ENCODE results near the gene PCDHGA12.
"Not testable (repeated sequence)": the region's sequence is repeated elsewhere in the genome, so short reads cannot be mapped to it uniquely, and the experiment has no call there.

The PCDHGA12 gene

DNA sequence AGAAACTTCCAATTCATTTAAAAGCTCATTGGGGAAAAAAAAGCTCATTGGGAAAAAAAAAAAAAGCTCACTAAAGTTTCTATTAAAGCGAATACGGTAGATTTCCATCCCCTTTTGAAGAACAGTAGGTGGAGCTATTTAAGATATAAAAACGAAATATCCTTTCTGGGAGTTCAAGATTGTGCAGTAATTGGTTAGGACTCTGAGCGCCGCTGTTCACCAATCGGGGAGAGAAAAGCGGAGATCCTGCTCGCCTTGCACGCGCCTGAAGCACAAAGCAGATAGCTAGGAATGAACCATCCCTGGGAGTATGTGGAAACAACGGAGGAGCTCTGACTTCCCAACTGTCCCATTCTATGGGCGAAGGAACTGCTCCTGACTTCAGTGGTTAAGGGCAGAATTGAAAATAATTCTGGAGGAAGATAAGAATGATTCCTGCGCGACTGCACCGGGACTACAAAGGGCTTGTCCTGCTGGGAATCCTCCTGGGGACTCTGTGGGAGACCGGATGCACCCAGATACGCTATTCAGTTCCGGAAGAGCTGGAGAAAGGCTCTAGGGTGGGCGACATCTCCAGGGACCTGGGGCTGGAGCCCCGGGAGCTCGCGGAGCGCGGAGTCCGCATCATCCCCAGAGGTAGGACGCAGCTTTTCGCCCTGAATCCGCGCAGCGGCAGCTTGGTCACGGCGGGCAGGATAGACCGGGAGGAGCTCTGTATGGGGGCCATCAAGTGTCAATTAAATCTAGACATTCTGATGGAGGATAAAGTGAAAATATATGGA, at the start of gene PCDHGA12:
Gene PCDHGA12, plus strand, starts transcription at position 176 of the 782 bp plus-strand sequence. Its CDS starts 253 bp downstream, at position 429.
- peak; percentile 16 for DNase-seq (ENCODE audit: low spot score)

DNA sequence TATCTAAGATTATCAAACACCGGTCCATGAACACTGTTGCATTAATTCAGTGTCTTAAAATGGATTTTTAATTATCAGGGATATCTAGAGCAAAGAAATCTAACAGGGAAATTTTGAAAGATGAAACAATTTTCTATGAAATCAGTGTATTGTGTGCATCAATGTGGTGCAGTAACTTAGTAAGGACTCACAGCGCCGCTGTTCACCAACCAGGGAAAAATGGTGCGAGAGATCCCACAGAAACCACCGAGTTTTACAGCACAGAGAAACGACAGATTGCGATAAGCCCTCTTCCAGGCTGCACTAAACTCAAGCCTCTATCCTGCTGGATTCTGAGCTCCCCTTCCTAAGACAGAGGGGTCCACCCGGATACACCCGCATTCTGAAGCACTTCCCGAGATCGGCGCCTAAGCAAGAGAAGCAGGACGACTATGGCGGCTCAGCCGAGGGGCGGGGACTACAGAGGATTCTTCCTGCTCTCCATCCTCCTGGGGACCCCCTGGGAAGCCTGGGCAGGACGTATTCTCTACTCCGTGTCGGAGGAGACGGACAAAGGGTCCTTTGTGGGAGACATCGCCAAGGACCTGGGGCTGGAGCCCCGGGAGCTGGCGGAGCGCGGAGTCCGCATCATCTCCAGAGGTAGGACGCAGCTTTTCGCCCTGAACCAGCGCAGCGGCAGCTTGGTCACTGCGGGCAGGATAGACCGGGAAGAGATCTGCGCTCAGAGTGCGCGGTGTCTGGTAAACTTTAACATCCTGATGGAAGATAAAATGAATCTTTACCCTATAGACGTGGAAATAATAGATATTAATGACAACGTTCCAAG, 47.6 kb upstream of the PCDHGA12 start, which contains the start of gene PCDHGA7:
Gene PCDHGA7, plus strand, starts transcription at position 274 of the 826 bp plus-strand sequence. Its CDS starts 158 bp downstream, at position 432.
- DNase-seq (ENCODE audit: low spot score), result no peak

DNA sequence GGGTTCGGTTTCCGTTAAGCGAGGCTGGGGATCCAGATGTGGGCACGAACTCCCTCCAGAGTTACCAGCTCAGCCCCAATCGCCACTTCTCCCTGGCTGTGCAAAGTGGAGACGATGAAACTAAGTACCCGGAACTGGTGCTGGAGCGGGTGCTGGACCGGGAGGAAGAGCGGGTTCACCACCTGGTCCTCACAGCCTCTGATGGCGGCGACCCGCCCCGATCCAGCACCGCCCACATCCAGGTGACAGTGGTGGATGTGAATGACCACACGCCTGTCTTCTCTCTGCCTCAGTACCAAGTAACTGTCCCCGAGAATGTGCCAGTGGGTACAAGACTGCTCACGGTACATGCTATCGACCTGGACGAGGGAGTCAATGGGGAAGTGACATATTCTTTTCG, 47.0 kb upstream of the PCDHGA12 start:
- DNase-seq (ENCODE audit: low spot score), result no peak

DNA sequence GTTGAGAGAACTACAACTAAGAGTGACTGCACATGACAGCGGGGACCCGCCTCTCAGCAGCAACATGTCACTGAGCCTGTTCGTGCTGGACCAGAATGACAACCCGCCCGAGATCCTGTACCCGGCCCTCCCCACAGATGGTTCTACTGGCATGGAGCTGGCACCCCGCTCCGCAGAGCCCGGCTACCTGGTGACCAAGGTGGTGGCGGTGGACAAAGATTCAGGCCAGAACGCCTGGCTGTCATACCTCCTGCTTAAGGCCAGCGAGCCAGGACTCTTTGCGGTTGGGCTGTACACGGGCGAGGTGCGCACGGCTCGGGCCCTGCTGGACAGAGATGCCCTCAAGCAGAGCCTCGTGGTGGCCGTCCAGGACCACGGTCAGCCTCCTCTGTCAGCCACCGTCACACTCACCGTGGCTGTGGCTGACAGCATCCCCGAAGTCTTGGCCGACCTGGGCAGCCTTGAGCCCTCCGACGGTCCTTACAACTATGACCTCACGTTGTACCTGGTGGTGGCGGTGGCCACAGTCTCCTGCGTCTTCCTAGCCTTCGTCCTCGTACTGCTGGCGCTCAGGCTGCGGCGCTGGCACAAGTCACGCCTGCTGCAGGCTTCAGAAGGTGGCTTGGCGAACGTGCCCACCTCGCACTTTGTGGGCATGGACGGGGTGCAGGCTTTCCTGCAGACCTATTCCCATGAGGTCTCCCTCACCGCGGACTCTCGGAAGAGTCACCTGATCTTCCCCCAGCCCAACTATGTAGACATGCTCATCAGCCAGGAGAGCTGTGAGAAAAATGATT, 45.6 kb upstream of the PCDHGA12 start:
- no peak for DNase-seq (ENCODE audit: low spot score)

DNA sequence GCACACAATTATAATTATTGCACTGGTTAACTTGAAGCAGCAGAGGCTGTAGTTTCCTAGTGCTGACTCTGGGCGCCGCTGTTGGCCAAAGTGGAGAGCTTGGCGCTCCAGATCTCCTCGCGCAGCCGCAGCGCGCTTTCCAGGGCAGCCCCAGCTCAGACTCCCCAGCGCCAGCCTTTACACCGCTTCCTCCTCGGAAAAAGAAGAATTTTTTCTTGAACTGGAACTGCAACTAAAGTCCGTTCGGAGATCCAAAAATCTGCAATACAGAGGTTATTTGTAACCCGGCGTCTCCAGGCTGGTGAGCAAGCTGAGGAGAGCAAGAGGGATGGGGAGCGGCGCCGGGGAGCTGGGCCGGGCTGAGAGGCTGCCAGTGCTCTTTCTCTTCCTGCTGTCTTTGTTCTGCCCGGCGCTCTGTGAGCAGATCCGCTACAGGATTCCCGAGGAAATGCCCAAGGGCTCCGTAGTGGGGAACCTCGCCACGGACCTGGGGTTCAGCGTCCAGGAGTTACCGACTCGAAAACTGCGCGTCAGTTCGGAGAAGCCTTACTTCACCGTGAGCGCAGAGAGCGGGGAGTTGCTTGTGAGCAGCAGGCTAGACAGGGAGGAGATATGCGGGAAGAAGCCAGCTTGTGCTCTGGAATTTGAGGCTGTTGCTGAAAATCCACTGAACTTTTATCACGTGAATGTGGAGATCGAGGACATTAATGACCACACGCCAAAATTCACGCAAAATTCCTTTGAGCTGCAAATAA, 42.6 kb upstream of the PCDHGA12 start, which contains the start of gene PCDHGB4:
Gene PCDHGB4, plus strand, starts transcription at position 142 of the 755 bp plus-strand sequence. Its CDS starts 187 bp downstream, at position 329.
- DNase-seq (ENCODE audit: low spot score), result not testable (repeated sequence)

DNA sequence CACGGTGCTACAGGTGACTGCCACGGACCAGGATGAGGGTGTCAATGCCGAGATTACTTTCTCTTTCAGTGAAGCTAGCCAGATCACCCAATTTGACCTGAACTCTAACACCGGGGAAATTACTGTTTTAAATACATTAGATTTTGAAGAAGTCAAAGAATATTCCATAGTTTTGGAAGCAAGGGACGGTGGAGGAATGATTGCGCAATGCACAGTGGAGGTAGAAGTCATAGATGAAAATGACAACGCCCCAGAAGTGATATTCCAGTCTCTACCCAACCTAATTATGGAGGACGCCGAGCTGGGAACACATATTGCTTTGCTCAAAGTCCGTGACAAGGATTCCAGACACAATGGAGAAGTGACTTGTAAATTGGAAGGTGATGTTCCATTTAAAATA, 41.6 kb upstream of the PCDHGA12 start:
- DNase-seq (ENCODE audit: low spot score), result no peak

DNA sequence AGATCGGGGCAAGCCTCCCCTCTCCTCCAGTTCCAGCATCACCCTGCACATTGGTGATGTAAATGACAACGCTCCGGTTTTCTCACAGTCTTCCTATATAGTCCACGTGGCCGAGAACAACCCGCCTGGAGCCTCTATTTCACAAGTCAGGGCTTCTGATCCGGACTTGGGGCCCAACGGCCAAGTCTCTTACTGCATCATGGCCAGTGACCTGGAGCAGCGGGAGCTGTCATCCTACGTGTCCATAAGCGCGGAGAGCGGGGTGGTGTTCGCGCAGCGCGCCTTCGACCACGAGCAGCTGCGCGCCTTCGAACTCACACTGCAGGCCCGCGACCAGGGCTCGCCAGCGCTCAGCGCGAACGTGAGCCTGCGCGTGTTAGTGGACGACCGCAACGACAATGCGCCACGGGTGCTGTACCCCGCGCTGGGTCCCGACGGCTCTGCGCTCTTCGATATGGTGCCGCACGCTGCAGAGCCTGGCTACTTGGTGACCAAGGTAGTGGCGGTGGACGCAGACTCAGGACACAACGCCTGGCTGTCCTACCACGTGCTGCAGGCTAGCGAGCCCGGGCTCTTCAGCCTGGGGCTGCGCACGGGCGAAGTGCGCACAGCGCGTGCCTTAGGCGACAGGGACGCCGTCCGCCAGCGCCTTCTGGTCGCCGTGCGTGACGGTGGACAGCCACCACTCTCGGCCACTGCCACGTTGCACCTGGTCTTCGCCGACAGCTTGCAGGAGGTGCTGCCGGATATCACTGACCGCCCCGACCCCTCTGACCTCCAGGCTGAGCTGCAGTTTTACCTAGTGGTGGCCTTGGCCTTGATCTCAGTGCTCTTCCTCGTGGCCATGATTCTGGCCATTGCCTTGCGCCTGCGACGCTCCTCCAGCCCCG, 40.9 kb upstream of the PCDHGA12 start:
- no peak for DNase-seq (ENCODE audit: low spot score)

DNA sequence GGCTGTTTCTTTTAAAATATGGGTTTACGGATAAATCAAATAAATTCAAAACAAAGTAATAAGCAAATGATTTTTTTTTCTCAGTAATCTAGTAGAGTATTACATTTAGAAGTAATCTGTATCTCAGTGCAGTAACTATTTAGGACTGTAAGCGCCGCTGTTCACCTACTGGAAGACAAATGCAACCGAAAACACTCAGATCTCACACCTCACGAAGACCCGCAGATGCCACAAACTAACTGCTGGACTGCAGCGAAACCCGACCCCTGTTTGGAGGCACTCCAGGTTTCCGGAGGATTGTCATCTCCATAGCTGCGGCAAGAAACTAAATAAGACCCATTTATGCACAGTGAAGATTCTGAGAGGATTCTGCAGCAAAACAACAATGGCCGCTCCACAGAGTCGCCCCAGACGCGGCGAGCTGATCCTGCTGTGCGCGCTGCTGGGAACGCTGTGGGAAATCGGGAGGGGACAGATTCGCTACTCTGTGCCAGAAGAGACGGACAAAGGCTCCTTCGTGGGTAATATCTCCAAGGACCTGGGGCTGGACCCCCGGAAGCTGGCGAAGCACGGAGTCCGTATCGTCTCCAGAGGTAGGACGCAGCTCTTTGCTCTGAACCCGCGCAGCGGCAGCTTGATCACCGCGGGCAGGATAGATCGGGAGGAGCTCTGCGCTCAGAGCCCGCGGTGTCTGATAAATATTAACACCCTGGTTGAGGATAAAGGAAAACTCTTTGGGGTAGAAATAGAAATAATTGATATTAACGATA, 37.7 kb upstream of the PCDHGA12 start, which contains the start of gene PCDHGA8:
Gene PCDHGA8, plus strand, starts transcription at position 205 of the 770 bp plus-strand sequence. Its CDS starts 181 bp downstream, at position 386.
- no peak for DNase-seq (ENCODE audit: low spot score)

DNA sequence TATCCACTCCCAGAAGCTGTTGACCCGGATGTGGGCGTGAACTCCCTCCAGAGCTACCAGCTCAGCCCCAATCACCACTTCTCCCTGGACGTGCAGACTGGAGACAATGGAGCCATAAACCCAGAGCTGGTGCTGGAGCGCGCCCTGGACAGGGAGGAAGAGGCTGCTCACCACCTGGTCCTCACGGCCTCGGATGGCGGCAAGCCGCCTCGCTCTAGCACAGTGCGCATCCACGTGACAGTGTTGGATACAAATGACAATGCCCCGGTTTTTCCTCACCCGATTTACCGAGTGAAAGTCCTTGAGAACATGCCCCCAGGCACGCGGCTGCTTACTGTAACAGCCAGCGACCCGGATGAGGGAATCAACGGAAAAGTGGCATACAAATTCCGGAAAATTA, 37.0 kb upstream of the PCDHGA12 start:
- DNase-seq (ENCODE audit: low spot score), result no peak

DNA sequence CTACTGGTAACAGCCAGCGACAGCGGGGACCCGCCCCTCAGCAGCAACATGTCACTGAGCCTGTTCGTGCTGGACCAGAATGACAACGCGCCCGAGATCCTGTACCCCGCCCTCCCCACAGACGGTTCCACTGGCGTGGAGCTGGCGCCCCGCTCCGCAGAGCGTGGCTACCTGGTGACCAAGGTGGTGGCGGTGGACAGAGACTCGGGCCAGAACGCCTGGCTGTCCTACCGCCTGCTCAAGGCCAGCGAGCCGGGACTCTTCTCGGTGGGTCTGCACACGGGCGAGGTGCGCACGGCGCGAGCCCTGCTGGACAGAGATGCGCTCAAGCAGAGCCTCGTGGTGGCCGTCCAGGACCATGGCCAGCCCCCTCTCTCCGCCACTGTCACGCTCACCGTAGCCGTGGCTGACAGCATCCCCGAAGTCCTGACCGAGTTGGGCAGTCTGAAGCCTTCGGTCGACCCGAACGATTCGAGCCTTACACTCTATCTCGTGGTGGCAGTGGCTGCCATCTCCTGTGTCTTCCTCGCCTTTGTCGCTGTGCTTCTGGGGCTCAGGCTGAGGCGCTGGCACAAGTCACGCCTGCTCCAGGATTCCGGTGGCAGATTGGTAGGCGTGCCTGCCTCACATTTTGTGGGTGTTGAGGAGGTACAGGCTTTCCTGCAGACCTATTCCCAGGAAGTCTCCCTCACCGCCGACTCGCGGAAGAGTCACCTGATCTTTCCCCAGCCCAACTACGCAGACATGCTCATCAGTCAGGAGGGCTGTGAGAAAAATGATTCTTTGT, 35.7 kb upstream of the PCDHGA12 start:
- not testable (repeated sequence) for DNase-seq (ENCODE audit: low spot score)

DNA sequence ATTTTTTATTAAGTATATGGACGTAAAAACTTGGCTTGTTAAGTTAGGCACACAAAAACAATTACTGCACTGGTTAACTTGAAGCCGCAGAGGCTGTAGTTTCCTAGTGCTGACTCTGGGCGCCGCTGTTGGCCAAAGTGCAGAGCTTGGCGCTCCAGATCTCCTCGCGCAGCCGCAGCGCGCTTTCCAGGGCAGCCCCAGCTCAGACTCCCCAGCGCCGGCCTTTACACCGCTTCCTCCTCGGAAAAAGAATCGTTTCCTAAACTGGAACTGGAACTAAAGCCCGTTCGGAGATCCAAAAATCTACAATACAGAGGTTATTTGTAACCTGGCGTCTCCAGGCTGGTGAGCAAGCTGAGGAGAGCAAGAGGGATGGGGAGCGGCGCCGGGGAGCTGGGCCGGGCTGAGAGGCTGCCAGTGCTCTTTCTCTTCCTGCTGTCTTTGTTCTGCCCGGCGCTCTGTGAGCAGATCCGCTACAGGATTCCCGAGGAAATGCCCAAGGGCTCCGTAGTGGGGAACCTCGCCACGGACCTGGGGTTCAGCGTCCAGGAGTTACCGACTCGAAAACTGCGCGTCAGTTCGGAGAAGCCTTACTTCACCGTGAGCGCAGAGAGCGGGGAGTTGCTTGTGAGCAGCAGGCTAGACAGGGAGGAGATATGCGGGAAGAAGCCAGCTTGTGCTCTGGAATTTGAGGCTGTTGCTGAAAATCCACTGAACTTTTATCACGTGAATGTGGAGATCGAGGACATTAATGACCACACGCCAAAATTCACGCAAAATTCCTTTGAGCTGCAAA, 32.4 kb upstream of the PCDHGA12 start, which contains the start of gene PCDHGB5:
Gene PCDHGB5, plus strand, starts transcription at position 192 of the 796 bp plus-strand sequence. Its CDS starts 181 bp downstream, at position 373.
- DNase-seq (ENCODE audit: low spot score), result not testable (repeated sequence)

DNA sequence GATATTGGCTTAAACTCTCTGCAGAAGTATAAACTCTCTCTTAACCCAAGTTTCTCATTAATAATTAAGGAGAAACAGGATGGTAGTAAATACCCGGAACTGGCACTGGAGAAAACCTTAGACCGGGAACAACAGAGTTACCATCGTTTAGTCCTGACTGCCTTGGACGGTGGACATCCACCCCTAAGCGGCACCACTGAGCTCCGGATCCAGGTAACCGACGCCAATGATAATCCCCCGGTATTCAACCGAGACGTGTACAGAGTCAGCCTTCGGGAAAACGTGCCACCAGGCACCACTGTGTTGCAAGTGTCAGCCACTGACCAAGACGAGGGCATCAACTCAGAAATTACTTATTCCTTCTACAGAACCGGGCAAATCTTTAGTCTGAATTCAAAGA, 31.7 kb upstream of the PCDHGA12 start:
- no peak for DNase-seq (ENCODE audit: low spot score)

DNA sequence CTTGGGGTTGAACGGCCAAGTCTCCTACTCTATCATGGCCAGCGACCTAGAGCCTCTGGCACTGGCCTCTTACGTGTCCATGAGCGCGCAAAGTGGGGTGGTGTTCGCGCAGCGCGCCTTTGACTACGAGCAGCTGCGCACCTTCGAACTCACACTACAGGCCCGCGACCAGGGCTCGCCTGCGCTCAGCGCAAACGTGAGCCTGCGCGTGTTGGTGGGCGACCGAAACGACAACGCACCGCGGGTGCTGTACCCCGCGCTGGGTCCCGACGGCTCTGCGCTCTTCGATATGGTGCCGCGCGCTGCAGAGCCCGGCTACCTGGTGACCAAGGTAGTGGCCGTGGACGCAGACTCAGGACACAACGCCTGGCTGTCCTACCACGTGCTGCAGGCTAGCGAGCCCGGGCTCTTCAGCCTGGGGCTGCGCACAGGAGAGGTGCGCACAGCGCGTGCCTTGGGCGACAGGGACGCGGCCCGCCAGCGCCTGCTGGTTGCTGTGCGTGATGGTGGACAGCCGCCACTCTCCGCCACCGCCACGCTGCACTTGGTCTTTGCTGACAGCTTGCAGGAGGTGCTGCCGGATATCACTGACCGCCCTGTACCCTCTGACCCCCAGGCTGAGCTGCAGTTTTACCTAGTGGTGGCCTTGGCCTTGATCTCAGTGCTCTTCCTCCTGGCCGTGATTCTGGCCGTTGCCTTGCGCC, 30.6 kb upstream of the PCDHGA12 start:
- DNase-seq (ENCODE audit: low spot score), result no peak

DNA sequence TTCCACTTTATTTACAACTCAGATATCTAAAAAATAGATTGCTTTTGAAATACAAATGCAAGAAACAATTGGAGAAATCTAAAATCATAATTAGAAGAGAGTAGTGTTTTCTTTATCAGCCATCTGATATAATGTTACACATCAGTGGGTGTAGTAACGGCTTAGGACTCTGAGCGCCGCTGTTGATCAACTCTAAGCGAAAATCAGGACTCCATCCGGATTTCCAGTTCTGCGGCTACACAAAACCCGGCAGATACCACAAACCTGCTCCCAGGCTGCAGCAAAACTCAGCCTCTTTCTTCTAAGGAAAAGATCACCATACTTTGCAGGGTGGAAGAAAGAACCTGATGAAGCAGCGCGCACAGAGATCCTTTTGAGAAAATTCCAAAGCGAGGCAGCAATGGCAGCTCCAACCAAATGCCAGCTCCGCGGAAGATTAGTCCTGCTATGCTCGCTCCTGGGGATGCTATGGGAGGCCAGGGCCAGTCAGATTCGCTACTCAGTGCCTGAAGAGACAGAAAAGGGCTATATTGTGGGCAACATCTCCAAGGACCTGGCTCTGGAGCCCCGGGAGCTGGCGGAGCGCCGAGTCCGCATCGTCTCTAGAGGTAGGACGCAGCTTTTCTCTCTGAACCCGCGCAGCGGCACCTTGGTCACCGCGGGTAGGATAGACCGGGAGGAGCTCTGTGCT, 27.6 kb upstream of the PCDHGA12 start, which contains the start of gene PCDHGA9:
Gene PCDHGA9, plus strand, starts transcription at position 226 of the 691 bp plus-strand sequence. Its CDS starts 175 bp downstream, at position 401.
- no peak for DNase-seq (ENCODE audit: low spot score)

DNA sequence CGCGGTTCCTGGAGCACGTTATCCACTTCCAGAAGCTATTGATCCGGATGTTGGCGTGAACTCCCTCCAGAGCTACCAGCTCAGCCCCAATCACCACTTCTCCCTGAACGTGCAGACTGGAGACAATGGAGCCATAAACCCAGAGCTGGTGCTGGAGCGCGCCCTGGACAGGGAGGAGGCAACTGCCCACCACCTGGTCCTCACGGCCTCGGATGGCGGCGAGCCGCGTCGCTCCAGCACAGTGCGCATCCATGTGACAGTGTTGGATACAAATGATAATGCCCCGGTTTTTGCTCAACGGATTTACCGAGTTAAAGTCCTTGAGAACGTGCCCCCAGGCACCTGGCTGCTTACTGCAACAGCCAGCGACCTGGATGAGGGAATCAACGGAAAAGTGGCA, 26.9 kb upstream of the PCDHGA12 start:
- DNase-seq (ENCODE audit: low spot score), result no peak
